Activated CD4-positive, alpha-beta T cell treated with anti-CD3 and anti-CD28 coated beads, Interleukin-2, amount 10 ng/mL, durations not matched to agents 7 days and 5 days (primary cell): ENCODE measurements around the gene CLUH. TPM values are rescaled to one million over a fixed set of nuclear protein-coding genes. Genes with fewer than 3 reads are reported as not detected.
A peak's percentile ranks its signal among the peaks of the same experiment; 100 is the strongest.
"Not testable (repeated sequence)": the region's sequence is repeated elsewhere in the genome, so short reads cannot be mapped to it uniquely, and the experiment has no call there.

Source experiments
- CTCF ChIA-PET: fragments of 350-600 bp; sonication (Branson Sonifier 250); formaldehyde crosslinking; loops from one replicate; lab custom pipeline; 2021; ENCODE audit warnings: antibody characterized with exemption; lab: Charles Lee
- POLR2A ChIA-PET: fragments of 350-600 bp; sonication (Branson Sonifier 250); formaldehyde crosslinking; loops from one replicate; lab custom pipeline; 2021; ENCODE audit warnings: antibody characterized with exemption; lab: Charles Lee
- DNase-seq: peaks from one replicate; pipeline ENCODE4 v3.0.0-alpha.2; 2020
- H3K27ac Mint-ChIP-seq: one replicate; pipeline ENCODE4 v1.8.0; 2021; ENCODE audit warnings: mild to moderate bottlenecking, moderate library complexity, mixed read lengths
- H3K27me3 Mint-ChIP-seq: one replicate; pipeline ENCODE4 v1.8.0; 2021; ENCODE audit warnings: mixed read lengths
- H3K36me3 Mint-ChIP-seq: one replicate; pipeline ENCODE4 v1.8.0; 2021; ENCODE audit warnings: low read depth, mixed read lengths
- H3K4me1 Mint-ChIP-seq: one replicate; pipeline ENCODE4 v1.8.0; 2021; ENCODE audit warnings: mixed read lengths
- H3K4me3 Mint-ChIP-seq: one replicate; pipeline ENCODE4 v1.8.0; 2021; ENCODE audit warnings: mild to moderate bottlenecking, moderate library complexity, mixed read lengths
- H3K9me3 Mint-ChIP-seq: one replicate; pipeline ENCODE4 v1.8.0; 2021; ENCODE audit warnings: mixed read lengths
- total RNA-seq, 2 experiments: library from RNA; stranded (reverse); gene quantifications; one replicate each; pipeline ENCODE4 v1.2.3, GENCODE V29; 2021

The CLUH gene
- total RNA-seq, 2 experiments from 2014 or later: 44.8 to 55.9 TPM

- H3K4me3 Mint-ChIP-seq: no peak overlapping the region
- H3K4me1 Mint-ChIP-seq: peaks cover 8% of the 10 kb centered on the region
- peaks cover 6% of the 10 kb centered on the region for H3K36me3 Mint-ChIP-seq
- H3K27ac Mint-ChIP-seq: no peak overlapping the region
- POLR2A ChIA-PET: no interaction called here
- no peaks in the 10 kb centered on the region for H3K9me3 Mint-ChIP-seq
- CTCF ChIA-PET: no interaction called here
- no peaks in the 10 kb centered on the region for H3K27me3 Mint-ChIP-seq
- DNase-seq: no peak
Observed at GRCh38 chr17:2703606-2704005, 8.0 kb downstream of the CLUH start.

- Mint-ChIP-seq H3K9me3 (no peaks in the 10 kb centered on the region), H3K27me3 (no peaks in the 10 kb centered on the region), H3K36me3 (peaks cover 6% of the 10 kb centered on the region), H3K4me3 (no peak overlapping the region), H3K27ac (no peak overlapping the region), H3K4me1 (peaks cover 4% of the 10 kb centered on the region)
- ChIA-PET POLR2A (no interaction called here), CTCF (no interaction called here)
- no peak for DNase-seq
Observed at GRCh38 chr17:2703181-2703580, 8.4 kb downstream of the CLUH start.

DNA sequence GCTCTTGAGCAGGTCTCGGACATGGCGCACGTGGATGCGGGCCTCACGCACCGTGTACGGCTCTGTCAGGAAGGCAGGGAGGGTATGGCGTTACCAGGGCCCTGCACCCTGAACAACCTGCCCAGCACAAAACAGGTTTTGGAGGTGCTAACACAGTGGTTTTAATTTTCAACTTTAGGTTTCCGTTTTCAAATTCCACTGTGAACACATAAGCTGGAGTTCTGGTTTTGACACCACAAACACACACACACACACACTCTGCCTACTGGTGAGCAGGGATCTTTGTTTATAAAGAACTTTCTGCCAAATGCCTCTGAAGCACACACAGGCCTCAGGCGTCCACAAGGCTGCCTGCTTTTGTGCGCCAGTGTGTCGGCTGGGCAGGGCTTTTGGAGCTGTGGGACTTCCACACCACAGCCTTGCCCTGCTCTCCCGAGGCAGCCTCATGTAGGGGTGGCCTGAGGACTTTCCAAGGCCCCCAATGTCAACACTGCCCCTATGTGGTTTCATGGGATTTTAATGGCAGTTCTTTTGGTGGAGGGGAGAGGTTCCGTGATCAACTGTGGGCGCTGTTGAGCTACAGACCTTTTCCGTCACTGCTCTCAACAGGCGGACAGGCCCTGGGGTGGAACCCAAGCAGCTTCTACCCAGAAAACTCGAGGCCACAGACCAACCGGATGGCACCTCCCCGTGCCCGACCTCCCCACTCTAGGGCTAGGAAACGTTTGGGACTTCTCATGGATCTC is 9.4 kb downstream of the CLUH start:
- ChIA-PET CTCF (no interaction called here), POLR2A (no interaction called here)
- Mint-ChIP-seq H3K27me3 (no peaks in the 10 kb centered on the region), H3K27ac (no peak overlapping the region), H3K4me3 (no peak overlapping the region), H3K9me3 (no peaks in the 10 kb centered on the region), H3K36me3 (peaks cover 6% of the 10 kb centered on the region), H3K4me1 (peaks cover 3% of the 10 kb centered on the region)
- no peak for DNase-seq

- no peaks in the 10 kb centered on the region for H3K9me3 Mint-ChIP-seq
- H3K36me3 Mint-ChIP-seq: peaks cover 11% of the 10 kb centered on the region
- H3K4me3 Mint-ChIP-seq: no peak overlapping the region
- no peak for DNase-seq
- H3K27me3 Mint-ChIP-seq: no peaks in the 10 kb centered on the region
- no peak overlapping the region for H3K27ac Mint-ChIP-seq
- peaks cover 3% of the 10 kb centered on the region for H3K4me1 Mint-ChIP-seq
- POLR2A ChIA-PET: interaction anchor here (0.6 kb wide), 1 partner anchor 211 kb away, joined by 3 read pairs; no protein-coding TSS in a partner anchor
- CTCF ChIA-PET: no interaction called here
Observed at GRCh38 chr17:2701161-2701995, 10.2 kb downstream of the CLUH start.

DNA sequence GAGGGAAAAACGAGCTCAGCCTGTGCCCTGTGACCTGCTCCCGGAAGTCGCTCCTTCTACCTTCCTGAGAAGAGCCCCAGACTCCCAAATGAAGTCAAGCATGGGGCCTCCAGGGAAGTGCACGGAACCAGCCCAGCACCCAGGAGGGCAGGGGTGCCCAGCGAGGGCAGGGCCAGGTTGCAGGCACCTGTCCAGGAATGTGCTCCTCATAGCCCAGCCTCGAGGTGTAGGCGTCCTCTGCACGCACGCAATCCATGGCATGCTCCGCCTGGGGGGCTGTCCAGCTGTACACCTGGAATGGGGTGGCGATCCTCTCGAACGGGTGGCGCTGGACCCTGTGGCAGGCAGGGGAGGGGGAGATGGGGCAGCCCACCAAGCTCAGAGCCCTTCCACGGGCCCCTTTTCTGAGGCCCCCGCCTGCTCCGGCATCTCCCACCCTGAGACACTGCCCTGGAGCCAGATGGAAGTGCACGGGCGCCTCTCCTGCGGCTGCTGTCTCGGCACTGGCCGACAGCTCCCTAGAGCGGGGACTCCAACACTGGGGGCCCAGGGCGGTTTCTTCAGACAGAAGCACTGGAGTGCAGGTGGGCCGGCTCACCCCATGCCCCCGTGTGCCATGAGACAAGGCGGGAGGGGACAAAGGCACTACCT is 10.9 kb downstream of the CLUH start:
- Mint-ChIP-seq H3K27me3 (no peaks in the 10 kb centered on the region), H3K4me1 (peaks cover 3% of the 10 kb centered on the region), H3K9me3 (no peaks in the 10 kb centered on the region), H3K4me3 (no peak overlapping the region), H3K27ac (no peak overlapping the region), H3K36me3 (peaks cover 11% of the 10 kb centered on the region)
- ChIA-PET POLR2A (interaction anchor here (0.6 kb wide), 1 partner anchor 211 kb away, joined by 3 read pairs; no protein-coding TSS in a partner anchor), CTCF (no interaction called here)
- DNase-seq: no peak

DNA sequence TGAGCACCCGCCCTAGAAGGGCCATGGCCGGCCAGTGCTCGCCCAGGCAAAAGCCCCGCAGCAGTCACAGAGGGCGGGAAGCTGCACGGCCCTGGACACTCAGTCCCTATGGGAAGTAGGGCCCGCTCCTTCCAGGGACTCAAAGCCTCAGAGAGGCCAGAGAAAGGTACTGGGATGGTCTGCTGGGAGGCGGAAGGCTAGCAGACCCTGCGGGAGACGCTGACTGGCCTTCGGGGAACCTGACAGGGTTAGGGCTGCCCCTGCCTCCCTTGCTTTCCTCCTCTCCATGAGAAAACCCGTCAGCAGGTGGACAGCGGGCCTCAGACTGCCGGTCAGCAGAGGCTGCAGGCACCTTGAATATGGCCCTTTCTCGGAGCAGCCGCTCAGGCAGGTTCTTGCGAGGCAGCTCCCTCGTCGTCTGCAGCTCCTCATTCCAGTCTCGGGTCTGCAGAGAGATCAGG is 11.5 kb downstream of the CLUH start:
- peaks cover 11% of the 10 kb centered on the region for H3K36me3 Mint-ChIP-seq
- no peaks in the 10 kb centered on the region for H3K27me3 Mint-ChIP-seq
- DNase-seq: no peak
- no peaks in the 10 kb centered on the region for H3K9me3 Mint-ChIP-seq
- H3K4me3 Mint-ChIP-seq: no peak overlapping the region
- CTCF ChIA-PET: no interaction called here
- POLR2A ChIA-PET: no interaction called here
- H3K27ac Mint-ChIP-seq: no peak overlapping the region
- H3K4me1 Mint-ChIP-seq: no peaks in the 10 kb centered on the region

DNA sequence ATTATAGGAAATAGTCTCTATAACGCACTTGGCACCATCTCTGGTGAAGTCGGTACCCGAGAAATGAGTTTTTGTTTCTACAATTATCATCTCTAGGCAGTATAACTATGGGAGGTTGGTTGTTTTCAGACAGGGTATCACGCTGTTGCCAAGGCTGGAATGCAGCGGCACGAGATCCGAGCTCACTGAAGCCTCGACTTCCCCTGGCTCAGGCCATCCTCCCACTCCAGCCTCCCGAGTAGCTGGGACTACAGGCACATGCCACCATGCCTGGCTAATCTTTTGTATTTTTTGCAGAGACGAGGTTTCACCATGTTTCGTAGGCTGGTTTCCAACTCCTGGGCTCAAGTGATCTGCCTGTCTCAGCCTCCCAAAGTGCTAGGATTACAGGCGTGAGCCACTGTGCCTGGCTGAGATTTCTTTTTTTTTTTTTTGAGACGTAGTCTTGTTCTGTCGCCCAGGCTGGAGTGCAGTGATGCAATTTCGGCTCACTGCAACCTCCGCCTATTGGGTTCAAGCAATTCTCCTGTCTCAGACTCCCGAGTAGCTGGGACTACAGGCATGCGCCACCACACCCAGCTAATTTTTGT is 12.3 kb downstream of the CLUH start:
- H3K27me3 Mint-ChIP-seq, H3K27ac Mint-ChIP-seq, H3K9me3 Mint-ChIP-seq, POLR2A ChIA-PET, CTCF ChIA-PET, H3K4me1 Mint-ChIP-seq, DNase-seq, H3K4me3 Mint-ChIP-seq: not testable (repeated sequence)
- peaks cover 11% of the 10 kb centered on the region for H3K36me3 Mint-ChIP-seq

GRCh38 chr17:2697611-2698162 is 13.9 kb downstream of the CLUH start:
- H3K4me3 Mint-ChIP-seq: no peak overlapping the region
- H3K27me3 Mint-ChIP-seq: no peaks in the 10 kb centered on the region
- CTCF ChIA-PET: interaction anchor here (1.3 to 1.9 kb wide), 2 partner anchors 10 to 11 kb away, joined by 4 read pairs; no protein-coding TSS in a partner anchor
- DNase-seq: no peak
- no peaks in the 10 kb centered on the region for H3K9me3 Mint-ChIP-seq
- H3K36me3 Mint-ChIP-seq: peaks cover 13% of the 10 kb centered on the region
- H3K4me1 Mint-ChIP-seq: no peaks in the 10 kb centered on the region
- H3K27ac Mint-ChIP-seq: no peak overlapping the region
- POLR2A ChIA-PET: interaction anchor here (0.6 kb wide), 1 partner anchor 997 kb away, joined by 7 read pairs; no protein-coding TSS in a partner anchor

- peaks cover 13% of the 10 kb centered on the region for H3K36me3 Mint-ChIP-seq
Observed at GRCh38 chr17:2695961-2696760, 15.4 kb downstream of the CLUH start.

GRCh38 chr17:2695243-2695960 is 16.2 kb downstream of the CLUH start:
- Mint-ChIP-seq H3K4me1 (no peaks in the 10 kb centered on the region), H3K9me3 (no peaks in the 10 kb centered on the region), H3K27me3 (no peaks in the 10 kb centered on the region), H3K27ac (no peak overlapping the region), H3K36me3 (peaks cover 13% of the 10 kb centered on the region), H3K4me3 (no peak overlapping the region)
- ChIA-PET CTCF (interaction anchor here (1.4 kb wide), 1 partner anchor 11 kb away, joined by 5 read pairs; no protein-coding TSS in a partner anchor), POLR2A (no interaction called here)
- no peak for DNase-seq

More at GRCh38 chr17:2695961-2696760, 15.4 kb downstream of the CLUH start:
- no peaks in the 10 kb centered on the region for H3K9me3 Mint-ChIP-seq
- no peaks in the 10 kb centered on the region for H3K27me3 Mint-ChIP-seq
- no peak overlapping the region for H3K4me3 Mint-ChIP-seq
- peak; percentile 4 for DNase-seq
- CTCF ChIA-PET: interaction anchor here (1.4 to 1.9 kb wide), 2 partner anchors 9 to 10 kb away, joined by 4 to 5 read pairs; no protein-coding TSS in a partner anchor
- POLR2A ChIA-PET: no interaction called here
- H3K27ac Mint-ChIP-seq: no peak overlapping the region
- H3K4me1 Mint-ChIP-seq: no peaks in the 10 kb centered on the region
